HG03135 (cell line): ENCODE measurements around the gene SLC35A4.
"Not testable (repeated sequence)": the region's sequence is repeated elsewhere in the genome, so short reads cannot be mapped to it uniquely, and the experiment has no call there.

Experiments
- ATAC-seq: cut with Tn5 transposase; IDR thresholded peaks from one replicate; pipeline ENCODE4 v1.9.1; 2021; ENCODE audit warnings: mild to moderate bottlenecking, moderate library complexity; ENCODE audit not compliant: unreplicated experiment

SLC35A4 gene

GRCh38 chr5:140557965-140558364, 6.7 kb upstream of the SLC35A4 start:
- no peak for ATAC-seq

- no peak for ATAC-seq
Observed at GRCh38 chr5:140558542-140558941, 6.1 kb upstream of the SLC35A4 start.

GRCh38 chr5:140560227-140560626, 4.4 kb upstream of the SLC35A4 start:
- ATAC-seq = no peak

GRCh38 chr5:140561753-140562523, 2.7 kb upstream of the SLC35A4 start:
- no peak for ATAC-seq

- no peak for ATAC-seq
Observed at GRCh38 chr5:140563596-140563995, 1.0 kb upstream of the SLC35A4 start.

GRCh38 chr5:140565024-140565779, 574 bp downstream of the SLC35A4 start:
- ATAC-seq = no peak

GRCh38 chr5:140565780-140566095, 1.1 kb downstream of the SLC35A4 start:
- no peak for ATAC-seq

GRCh38 chr5:140566665-140567064, 2.0 kb downstream of the SLC35A4 start:
- no peak for ATAC-seq

GRCh38 chr5:140567136-140567818, 2.6 kb downstream of the SLC35A4 start:
- no peak for ATAC-seq

GRCh38 chr5:140567871-140568270, 3.2 kb downstream of the SLC35A4 start:
- no peak for ATAC-seq

- ATAC-seq = no peak
Observed at GRCh38 chr5:140568443-140569063, 3.9 kb downstream of the SLC35A4 start.

- no peak for ATAC-seq
Observed at GRCh38 chr5:140569197-140569596, 4.6 kb downstream of the SLC35A4 start.

- no peak for ATAC-seq
Observed at GRCh38 chr5:140570058-140570457, 5.4 kb downstream of the SLC35A4 start.

GRCh38 chr5:140570488-140570887, 5.9 kb downstream of the SLC35A4 start:
- no peak for ATAC-seq

- no peak for ATAC-seq
Observed at GRCh38 chr5:140571105-140571504, 6.5 kb downstream of the SLC35A4 start.

GRCh38 chr5:140573683-140574082, 9.1 kb downstream of the SLC35A4 start:
- ATAC-seq = no peak

GRCh38 chr5:140574165-140574564, 9.5 kb downstream of the SLC35A4 start:
- no peak for ATAC-seq

GRCh38 chr5:140575309-140575708, 10.7 kb downstream of the SLC35A4 start:
- ATAC-seq = no peak

- no peak for ATAC-seq
Observed at GRCh38 chr5:140576776-140577201, 12.2 kb downstream of the SLC35A4 start.

GRCh38 chr5:140579188-140579747, 14.6 kb downstream of the SLC35A4 start:
- ATAC-seq = not testable (repeated sequence)

- no peak for ATAC-seq
Observed at GRCh38 chr5:140587495-140587894, 22.9 kb downstream of the SLC35A4 start.
